Right hindlimb (tissue), 1 donor: ENCODE measurements around the gene PGK2.
"Not testable (repeated sequence)": the region's sequence is repeated elsewhere in the genome, so short reads cannot be mapped to it uniquely, and the experiment has no call there.

Experiments used
- DNase-seq: peaks from one replicate; pipeline ENCODE4 v3.0.0-alpha.2; 2018

The PGK2 gene

DNA sequence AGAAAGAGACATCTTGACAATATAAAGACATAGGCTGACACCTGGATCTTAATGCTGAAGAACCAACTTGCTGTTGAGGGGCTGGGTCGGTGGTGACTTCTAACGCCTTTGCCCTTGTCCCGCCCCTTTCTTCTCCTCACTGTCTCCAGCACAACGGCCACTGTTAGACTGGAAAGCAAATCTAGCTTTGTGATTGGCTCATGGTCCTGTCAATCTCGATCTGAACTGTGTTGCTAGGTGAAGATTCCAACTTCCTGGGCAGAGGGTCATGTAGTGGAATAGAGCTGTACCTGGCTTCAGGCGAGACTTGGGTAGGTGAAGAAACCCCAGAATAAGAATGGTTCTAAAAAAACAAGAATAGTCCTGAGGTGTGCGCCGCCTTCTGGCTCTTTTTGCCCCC lies at the start of gene PGK2:
Gene PGK2 (minus strand): TSS at position 110 of the 400 bp plus-strand sequence. CDS start 98 bp downstream, at position 12.
- DNase-seq = no peak

DNA sequence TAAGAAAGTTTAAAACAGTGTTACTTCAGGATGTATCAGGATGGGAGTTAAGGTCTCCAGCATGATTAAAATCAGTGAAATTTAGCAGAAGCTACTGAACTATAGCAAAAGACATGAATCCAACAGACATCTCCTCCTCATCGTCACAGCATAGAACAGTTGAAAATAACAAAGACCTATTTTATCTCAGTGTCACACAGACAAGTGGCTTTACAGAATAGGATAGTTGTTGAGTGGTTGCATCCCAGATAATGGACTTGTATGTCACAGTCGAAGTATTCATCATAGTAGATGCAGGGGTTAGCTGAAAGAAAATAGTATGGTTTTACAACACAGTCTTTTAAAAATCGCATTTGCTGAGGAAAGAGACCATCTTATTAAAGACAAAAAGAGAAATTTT lies 48.1 kb upstream of the PGK2 start:
- DNase-seq = no peak

DNA sequence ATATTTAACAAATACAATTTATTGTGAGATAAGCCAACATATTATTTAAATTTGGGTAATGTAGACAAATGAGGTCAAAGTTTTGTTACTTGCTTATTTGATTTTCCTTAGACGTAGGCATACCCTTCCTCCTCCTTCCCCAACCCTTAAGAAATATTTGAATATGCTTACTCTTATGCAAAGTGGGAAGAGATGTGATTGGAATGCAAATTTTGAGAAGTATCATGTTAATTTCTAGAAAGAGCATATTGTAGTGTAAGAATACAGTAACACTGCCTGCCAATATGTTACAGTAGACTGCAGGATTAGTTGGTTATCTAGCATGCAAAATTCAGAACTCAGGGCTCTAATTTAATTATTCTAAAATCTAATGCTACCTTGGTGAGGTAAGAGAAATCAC lies 46.3 kb upstream of the PGK2 start:
- DNase-seq = no peak

GRCh38 chr6:49826743-49827406 lies 39.8 kb upstream of the PGK2 start:
- no peak for DNase-seq

DNA sequence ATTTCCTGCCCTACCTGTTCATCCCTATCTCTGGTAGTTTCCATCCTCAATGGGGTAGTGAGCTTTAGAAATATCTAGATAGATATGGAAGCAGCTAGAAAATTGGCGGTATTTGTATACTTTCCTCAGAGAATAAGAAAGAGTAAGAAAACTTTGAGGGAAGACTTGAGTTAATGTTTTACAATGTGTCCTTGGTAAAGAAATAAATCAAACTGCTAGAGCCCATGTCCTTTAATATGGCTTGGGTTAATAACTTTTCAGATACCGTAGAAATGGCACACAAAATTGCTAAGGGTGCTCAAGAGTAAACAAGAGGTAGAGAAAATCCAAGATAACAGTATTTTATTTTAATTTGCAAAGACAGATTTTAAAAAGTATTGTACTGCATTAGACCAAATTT lies 28.1 kb upstream of the PGK2 start:
- no peak for DNase-seq

GRCh38 chr6:49813248-49813647 lies 26.2 kb upstream of the PGK2 start:
- no peak for DNase-seq

DNA sequence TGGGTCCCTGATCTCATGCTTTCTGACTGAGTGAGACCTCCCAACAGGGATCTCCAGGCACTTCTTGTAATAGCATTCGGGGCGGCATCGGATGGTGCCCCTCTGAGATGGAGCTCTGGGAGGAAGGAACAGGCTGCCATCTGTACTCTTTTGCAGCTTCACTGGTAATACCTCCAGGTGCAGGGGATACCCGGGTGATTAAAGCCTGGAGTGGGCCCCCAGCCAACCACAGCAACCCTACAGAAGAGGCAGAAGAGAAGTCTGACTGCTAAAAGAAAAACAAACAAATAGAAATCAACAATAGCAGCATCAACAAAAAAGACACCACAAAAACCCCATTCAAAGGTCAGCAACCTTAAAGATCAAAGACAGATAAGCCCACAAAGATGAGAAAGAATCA lies 19.1 kb upstream of the PGK2 start:
- DNase-seq = no peak

DNA sequence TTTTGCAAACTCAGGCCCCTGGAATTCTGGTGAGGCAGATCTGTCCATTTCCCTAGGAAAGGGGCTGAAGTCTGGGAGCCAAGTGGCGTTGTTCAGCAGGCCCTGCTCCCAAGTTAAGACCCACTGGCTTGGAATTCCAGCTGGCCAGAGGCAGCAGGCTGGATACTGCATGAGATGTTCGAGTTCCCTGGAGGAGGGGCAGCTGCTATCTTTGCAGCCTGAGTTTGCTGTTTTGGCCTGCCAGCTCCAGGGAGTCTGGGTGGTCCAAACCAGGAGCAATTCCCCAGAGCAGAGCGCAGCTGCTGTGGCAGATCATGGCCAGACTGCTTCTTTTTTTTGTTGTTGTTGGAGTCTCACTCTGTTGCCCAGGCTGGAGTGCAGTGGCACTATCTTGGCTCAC lies 18.2 kb upstream of the PGK2 start:
- DNase-seq = no peak

DNA sequence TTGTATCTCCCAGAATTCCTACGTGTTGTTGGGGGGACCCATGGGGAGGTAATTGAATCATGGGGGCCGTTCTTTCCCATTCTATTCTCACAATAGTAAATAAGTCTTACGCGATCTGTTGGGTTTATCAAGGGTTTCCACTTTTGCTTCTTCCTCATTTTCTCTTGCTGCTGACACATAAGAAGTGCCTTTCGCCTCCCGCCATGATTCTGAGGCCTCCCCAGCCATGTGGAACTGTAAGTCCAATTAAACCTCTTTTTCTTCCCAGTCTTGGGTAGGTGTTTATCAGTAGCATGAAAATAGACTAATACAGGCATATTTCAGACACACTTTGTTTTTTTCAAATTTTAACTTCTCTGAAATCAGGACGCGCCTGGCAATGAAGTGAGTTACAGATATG lies 14.4 kb upstream of the PGK2 start:
- DNase-seq = no peak

- DNase-seq = no peak
These were observed 12.0 kb upstream of the PGK2 start for GRCh38 chr6:49799090-49799489.

- DNase-seq = not testable (repeated sequence)
These were observed 9.9 kb upstream of the PGK2 start for GRCh38 chr6:49796842-49797455.

DNA sequence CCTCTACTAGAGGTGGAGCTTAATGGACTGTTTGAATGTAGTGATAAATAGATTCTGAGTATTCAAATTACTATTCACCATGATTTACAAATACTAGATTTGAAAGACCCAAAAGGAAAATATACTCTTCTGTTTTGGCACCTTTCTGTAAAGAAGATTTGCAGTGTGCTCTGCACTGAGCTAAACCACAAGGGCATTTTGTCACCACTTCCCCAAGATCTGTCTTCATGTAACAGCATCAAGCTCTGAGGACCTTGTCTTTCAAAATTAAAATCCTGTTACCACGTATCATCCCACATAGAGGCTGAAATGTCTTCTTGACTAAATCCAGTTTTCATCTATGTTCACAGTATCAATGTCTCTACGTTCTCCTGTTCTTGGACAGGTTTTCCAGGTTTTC lies 3.3 kb upstream of the PGK2 start:
- DNase-seq = no peak

DNA sequence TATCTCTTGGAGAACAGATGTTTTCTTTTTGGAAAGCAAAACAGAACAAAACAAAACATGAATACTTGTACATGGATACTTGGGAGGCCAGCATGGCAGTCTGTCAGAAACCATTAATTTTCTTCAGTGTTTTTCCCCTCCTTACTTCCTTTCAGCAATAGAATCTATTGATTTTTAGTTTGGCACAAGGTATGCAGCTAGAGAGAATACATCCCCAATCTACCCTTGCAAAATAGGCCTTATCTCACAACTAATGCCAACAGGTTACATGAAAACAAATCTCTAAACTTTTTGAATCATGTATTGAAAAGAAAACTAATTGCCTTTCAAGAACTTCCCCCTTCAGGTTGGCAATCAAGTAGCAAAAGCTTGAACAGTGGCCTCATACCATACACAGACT lies 2.8 kb downstream of the PGK2 start:
- no peak for DNase-seq

GRCh38 chr6:49782725-49783124 lies 4.4 kb downstream of the PGK2 start:
- DNase-seq = no peak

GRCh38 chr6:49782293-49782692 lies 4.8 kb downstream of the PGK2 start:
- DNase-seq = no peak

DNA sequence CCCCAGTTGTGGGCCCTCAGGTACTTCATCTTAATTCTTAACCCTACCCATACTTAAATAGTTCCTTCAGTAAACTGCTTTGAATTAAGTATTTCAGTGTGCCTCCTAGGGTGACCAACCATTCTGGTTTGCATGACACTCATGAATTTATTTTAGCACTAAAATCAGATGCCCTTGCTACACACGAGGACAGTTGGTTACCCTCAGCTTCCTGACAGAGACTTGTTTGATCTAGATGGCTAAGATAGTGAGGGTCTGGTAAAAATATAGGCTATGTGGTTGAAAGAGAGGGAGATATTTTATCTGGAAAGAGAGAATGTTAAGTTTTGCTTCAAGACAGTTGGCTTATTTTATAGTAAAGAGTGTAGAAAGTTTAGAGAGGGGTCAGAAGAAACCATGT lies 10.6 kb downstream of the PGK2 start:
- DNase-seq = no peak

- DNase-seq = no peak
These were observed 12.0 kb downstream of the PGK2 start for GRCh38 chr6:49775043-49775442.

- DNase-seq = no peak
These were observed 14.8 kb downstream of the PGK2 start for GRCh38 chr6:49772285-49772684.

GRCh38 chr6:49766762-49767161 lies 20.3 kb downstream of the PGK2 start:
- DNase-seq = no peak

DNA sequence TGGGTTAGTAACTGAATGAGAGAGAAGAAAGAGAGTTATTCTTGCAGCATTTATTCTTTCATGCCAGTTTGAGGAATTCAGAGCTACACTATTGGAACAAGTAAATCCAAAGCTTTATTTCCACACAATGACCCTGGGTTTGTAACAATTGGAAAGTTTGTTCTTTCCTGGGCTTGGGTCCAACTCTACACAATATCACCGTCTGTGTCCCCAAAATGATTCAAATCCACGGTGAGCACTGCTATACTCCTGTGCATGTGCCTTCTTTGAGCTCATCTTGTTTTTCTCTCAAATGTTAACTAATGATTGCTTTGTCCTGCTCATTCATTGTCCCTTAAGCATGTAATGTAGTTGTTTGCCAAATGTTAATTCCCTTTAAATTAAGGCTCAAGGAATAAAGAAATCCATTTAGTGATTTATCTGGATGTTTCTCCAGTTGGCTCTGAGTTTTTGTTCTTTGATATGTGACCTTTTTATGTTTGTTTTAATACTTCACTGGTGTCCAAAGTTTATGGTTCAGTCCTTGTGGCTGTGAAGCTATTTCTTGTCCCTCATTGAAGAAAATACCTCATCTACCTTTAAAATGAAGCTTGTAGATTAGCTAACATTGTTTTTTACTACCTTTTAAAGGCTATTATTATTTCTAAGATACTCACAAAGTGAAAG lies 22.4 kb downstream of the PGK2 start:
- DNase-seq = no peak

DNA sequence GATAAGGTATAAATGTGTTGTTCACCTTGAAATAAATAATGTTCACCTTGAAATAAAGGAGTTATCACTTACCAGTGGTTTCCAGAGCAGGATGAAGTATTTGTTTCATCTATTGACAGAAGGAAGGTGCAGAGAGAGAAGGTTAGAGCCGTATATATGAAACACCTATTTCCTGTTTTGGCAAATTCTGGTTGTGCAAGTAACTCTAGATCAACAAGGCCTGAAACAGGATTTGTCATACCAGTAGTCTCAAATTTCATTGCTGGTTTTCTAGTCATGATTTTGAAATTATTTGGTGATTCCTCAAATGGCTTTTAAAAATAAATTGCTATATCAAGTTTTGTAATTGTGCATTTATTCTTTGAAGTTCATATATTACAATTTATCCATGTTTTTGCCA lies 42.8 kb downstream of the PGK2 start, which contains the start of gene CRISP3:
Gene CRISP3 (minus strand): TSS at position 130 of the 400 bp plus-strand sequence. CDS start 21 bp downstream, at position 109.
- DNase-seq = no peak

GRCh38 chr6:49743429-49743828 lies 43.7 kb downstream of the PGK2 start:
- no peak for DNase-seq

GRCh38 chr6:49739423-49739822 lies 47.7 kb downstream of the PGK2 start:
- DNase-seq = no peak

- no peak for DNase-seq
These were observed 51.0 kb downstream of the PGK2 start for GRCh38 chr6:49736017-49736508.
